Stimulated activated CD8-positive, alpha-beta memory T cell treated with anti-CD3 and anti-CD28 coated beads, Interleukin-7, amount 100 ng/mL, for 48 hours (primary cell): ENCODE data around the gene CHD1.
"Not testable (repeated sequence)": the region's sequence is repeated elsewhere in the genome, so short reads cannot be mapped to it uniquely, and the experiment has no call there.

Experiments used
- DNase-seq, 2 donors: peaks; one replicate each; pipeline ENCODE4 v3.0.0-alpha.2; 2020; ENCODE audit warnings: low read depth in 1 of 2; ENCODE audit errors: extremely low read depth in 1 of 2

CHD1 gene

GRCh38 chr5:98928873-98929709 lies at the start of gene CHD1:
TSS of gene CHD1 (minus strand) at chr5:98929007. CDS start at chr5:98926386, 2,621 bp downstream.
- DNase-seq, result peak; percentile 89 to 94

DNA sequence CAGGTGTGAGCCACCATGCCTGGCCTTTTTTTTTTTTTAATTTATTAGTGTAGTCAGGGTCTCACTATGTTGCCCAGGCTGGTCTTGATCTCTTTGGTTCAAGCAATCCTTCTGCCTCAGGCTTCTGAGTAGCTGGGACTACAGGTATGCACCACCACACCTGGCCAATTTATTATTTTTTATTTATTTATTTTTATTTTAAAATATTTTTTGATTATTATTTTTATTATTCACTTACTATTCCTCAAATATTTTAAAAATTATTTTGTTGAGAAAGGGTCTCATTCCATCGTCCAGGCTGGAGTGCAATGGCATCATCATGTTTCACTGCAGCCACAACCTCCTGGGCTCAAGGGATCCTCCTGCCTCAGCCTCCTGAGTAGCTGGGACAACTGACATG lies 49.7 kb upstream of the CHD1 start:
- DNase-seq, result no peak

DNA sequence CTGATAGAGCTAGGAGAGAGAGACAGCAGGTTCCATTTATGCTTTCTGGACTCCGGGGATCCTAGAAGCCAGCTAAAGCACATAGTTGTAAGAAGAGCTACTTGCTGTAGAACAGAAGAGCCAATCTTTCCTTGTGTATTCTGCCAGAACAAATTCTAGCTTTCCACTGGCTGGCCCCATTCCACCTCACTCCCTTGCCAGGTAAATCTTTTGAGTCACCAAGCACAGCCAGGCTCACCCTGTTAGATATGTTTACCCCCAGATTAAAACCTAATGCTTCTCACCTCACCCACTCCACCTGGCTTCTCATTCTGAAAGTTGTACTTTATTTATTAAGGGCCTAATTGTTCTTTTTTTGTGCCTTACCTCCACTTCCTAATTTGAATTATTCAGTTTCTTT lies 48.9 kb upstream of the CHD1 start:
- DNase-seq, result no peak

- DNase-seq, result no peak
Measured at GRCh38 chr5:98975682-98976407, 47.0 kb upstream of the CHD1 start.

DNA sequence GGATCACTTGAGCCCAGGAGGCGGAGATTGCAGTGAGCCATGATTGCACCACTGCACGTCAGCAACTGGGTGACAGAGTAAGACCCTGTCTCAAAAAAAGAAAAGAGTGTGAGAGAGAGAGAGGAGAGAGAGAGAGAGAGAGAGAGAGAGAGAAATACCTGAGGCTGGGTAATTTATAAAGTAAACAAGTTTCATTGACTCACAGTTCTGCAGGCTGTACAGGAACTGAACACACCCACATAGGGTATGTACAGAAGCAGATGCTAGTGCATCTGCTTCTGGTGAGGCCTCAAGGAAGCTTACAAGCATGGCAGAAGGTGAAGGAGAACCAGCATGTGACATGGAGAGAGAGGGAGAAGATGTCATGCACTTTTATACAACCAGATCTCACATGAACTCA lies 46.4 kb upstream of the CHD1 start:
- no peak for DNase-seq

- DNase-seq, result no peak
Measured at GRCh38 chr5:98969400-98969799, 40.6 kb upstream of the CHD1 start.

DNA sequence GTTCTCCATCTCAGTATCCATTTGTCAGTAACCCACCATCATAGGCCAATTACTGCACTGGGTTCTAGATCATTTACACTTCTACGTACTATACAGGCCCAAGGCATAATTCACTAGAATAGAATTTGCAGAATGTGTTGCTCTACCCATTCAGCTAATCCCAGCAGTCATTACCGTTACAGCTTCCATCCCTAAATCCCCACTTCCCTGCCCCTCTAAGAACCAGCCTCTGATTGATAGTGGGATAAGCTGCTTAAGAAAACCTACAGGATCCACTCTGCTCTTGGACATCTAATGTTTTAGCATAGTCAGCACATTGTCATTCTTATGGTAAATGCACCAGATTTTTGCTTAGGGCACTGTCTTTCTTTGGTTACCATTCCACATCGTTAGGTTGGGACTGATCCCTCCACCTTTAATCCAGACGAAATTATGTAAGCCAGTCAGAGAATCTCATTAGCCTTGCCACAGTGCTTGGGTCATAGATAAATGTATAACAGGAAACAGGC lies 39.3 kb upstream of the CHD1 start:
- no peak for DNase-seq

DNA sequence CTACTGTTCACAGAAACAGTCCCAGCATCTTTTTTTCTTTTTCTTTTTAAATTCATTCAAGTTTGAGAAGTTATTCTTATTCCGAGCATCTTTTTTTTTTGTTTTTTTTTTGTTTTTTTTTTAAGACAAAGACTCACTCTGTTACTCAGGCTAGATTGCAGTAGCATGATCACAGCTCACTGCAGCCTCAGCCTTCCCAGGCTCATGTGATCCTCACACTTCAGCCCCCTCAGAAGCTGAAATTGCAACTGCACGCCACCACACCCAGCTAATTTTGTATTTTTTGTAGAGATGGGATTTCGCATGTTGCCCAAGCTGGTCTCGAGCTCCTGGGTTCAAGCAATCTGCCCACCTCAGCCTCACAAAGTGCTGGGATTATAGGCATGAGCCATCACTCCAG lies 36.4 kb upstream of the CHD1 start:
- no peak for DNase-seq

- DNase-seq, result no peak
Measured at GRCh38 chr5:98964621-98965020, 35.8 kb upstream of the CHD1 start.

- no peak for DNase-seq
Measured at GRCh38 chr5:98963019-98963418, 34.2 kb upstream of the CHD1 start.

GRCh38 chr5:98962587-98962986 lies 33.8 kb upstream of the CHD1 start:
- no peak for DNase-seq

GRCh38 chr5:98961665-98962344 lies 33.0 kb upstream of the CHD1 start:
- no peak for DNase-seq

GRCh38 chr5:98957307-98957706 lies 28.5 kb upstream of the CHD1 start:
- no peak for DNase-seq

DNA sequence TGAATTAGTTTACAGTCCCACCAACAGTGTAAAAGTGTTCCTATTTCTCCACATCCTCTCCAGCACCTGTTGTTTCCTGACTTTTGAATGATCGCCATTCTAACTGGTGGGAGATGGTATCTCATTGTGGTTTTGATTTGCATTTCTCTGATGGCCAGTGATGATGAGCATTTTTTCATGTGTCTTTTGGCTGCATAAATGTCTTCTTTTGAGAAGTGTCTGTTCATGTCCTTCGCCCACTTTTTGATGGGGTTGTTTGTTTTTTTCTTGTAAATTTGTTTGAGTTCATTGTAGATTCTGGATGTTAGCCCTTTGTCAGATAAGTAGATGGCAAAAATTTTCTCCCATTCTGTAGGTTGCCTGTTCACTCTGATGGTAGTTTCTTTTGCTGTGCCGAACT lies 27.1 kb upstream of the CHD1 start:
- DNase-seq, result not testable (repeated sequence)

DNA sequence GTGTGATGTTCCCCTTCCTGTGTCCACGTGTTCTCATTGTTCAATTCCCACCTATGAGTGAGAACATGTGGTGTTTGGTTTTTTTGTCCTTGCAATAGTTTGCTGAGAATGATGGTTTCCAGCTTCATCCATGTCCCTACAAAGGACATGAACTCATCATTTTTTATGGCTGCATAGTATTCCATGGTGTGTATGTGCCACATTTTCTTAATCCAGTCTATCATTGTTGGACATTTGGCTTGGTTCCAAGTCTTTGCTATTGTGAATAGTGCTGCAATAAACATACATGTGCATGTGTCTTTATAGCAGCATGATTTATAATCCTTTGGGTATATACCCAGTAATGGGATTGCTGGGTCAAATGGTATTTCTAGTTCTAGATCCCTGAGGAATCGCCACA lies 26.7 kb upstream of the CHD1 start:
- not testable (repeated sequence) for DNase-seq

GRCh38 chr5:98954392-98955028 lies 25.7 kb upstream of the CHD1 start:
- DNase-seq, result no peak

DNA sequence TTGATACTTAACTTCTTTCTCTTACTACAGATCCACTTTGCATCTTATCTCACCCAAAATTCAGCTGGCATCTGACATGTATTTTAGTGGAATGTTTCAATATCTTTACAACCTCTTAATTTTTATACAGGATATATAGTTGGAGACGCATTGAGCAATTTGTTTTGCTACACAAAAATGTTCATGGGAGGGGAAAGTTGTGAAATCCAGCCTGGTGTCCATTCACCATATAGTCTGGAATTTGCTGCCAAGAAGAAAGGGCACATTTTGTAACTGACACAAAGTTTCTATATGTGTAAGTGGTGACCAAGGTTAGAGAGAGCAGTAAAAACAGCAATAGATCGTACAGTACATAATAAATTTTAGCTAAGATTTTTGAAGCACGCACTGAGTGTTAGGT lies 14.0 kb upstream of the CHD1 start:
- DNase-seq, result no peak

DNA sequence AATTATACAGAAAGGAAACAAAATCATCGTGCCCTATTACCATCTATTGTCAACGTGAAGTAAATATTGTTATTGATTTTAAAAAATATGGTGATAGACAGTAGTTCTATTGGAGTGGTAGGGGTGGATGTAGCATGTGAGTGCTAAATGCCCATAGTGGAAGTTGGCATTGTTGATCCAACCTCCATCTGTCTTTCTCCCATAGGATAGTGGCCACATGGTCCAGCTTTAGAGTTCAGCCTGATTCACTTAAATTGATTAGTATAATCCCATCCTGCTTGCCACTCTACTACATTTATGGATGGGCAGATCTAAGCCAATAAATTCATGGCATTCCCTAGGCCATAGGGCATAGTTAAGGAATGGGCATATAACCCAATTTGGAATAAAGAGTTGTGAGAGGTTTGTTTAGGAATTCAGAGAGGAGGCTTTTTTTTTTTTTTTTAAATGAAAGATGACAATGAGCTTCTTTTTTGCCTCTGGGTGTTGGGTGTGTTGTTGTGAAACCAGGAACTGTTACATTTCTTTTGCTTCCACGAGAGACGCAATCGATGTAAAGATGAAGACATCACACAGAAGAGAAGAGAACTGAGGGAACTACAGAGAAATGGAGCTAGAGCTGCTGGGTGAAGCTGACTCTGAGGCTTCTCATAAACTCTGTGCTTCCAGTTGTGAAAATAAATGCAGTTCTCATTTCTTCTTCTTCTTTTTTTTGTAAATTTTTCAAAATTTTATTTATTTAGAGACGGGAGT lies 12.5 kb upstream of the CHD1 start:
- DNase-seq, result no peak

GRCh38 chr5:98940581-98940980 lies 11.8 kb upstream of the CHD1 start:
- DNase-seq, result no peak

- DNase-seq, result no peak
Measured at GRCh38 chr5:98938464-98938863, 9.7 kb upstream of the CHD1 start.
